G401 (cell line): ENCODE measurements around the gene TCERG1L. TPM values are rescaled to one million over a fixed set of nuclear protein-coding genes. Genes with fewer than 3 reads are reported as not detected.
A peak's percentile ranks its signal among the peaks of the same experiment; 100 is the strongest.
"Not testable (repeated sequence)": the region's sequence is repeated elsewhere in the genome, so short reads cannot be mapped to it uniquely, and the experiment has no call there.

ENCODE experiments used
- DNase-seq: peaks from one replicate; pipeline ENCODE4 v3.0.0-alpha.2; 2015; ENCODE audit warnings: low spot score
- in situ Hi-C: cut with HindIII; loops from 2 replicates; pipeline ENCODE4 v1.10.0; 2016; ENCODE audit warnings: low sequenced_read_pairs, mixed read lengths
- total RNA-seq: library from RNA; depleted of rRNA; stranded (reverse); fragments of >200 nt; shearing (Covaris generic); gene quantifications from 2 replicates; pipeline ENCODE4 v1.2.3, GENCODE V29; 2014

The TCERG1L gene
- total RNA-seq, 1 experiment from 2014 or later, result not detected

DNA sequence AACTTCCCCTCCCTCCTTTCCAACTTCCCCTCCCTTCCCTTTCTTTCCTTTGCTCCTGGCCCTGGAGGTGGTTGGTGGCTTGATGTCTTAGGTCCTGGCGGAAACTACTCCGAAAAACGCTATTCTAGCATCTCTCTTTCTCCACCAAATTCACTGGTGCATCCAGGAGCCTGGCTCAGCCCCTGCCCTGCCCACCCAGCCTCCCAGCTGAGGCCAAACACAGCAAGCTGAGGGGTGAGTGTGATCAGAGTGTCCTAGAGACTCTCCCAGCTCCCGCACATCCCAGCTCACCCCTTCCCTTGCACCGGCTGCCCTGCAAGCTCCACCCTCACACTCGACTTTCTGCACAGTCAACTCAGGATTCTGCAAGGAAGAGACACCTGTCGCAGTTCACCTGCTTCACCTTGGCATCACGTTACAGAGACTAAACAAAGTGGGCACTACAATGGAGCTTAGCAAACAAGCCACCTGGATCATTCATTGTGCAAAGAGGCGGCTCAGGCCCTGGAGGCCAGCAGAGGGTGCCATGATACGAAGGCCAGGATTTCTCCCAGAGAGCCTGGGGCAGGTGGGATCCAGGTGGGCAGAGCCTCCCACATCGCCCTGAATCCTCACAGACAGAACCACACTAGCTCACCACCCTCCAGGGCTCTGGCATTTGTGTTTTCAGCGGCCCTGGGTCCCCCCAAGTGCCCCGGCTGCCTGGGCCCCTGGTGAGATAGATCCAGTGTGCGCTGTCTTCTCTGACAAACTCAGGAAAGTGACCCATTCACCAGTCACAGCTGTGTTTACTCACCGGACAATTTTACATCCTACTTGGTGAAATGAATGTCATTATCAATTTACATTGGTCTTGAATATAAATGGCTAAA lies 169.6 kb downstream of the TCERG1L start:
- no peak for DNase-seq
- in situ Hi-C loops, result no loop called here

DNA sequence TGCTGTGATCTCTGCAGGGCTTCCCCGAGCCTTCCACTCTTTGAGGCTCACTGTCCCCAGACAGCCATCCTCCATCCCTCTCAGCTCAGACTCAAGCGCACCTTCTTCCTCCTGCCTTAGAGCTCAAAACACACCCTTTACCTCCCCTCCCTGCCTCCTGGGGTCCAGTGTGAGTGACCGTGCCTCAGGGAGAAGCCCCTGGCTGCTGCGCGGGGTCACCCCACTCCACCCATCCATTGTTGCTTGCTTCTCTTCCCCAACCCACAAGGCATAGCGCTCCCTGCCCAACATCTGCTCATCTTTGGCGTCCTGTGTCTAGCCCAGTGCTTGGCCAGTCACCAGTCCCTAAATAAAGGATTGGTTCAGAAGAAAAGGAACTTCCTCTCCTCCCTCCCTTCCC lies 170.3 kb downstream of the TCERG1L start:
- DNase-seq, result no peak

DNA sequence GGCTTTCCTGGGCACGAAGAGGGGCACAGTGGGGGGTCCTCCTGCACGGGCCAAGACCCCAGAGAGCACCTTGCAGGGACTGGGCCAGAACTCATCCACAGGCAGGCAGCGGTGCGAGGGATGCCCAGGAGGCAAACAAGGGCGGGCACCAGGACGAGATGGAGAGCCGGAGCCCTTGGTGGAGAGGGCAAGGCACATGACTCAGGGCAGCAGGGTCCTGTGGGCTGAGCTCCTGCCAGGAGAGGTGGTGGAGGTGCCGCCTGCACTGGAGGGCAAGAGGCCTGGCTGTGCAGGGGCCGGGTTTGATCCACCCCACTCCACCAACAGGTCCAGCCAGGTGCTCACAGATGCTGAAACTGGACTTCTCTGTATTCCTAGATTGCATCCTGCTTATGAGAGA lies 170.9 kb downstream of the TCERG1L start:
- in situ Hi-C loops, result no loop called here
- no peak for DNase-seq

More for the DNA sequence above, 170.3 kb downstream of the TCERG1L start:
- in situ Hi-C loops, result no loop called here

GRCh38 chr10:131137223-131137622 lies 174.3 kb downstream of the TCERG1L start:
- DNase-seq, result no peak
- in situ Hi-C loops, result no loop called here

- in situ Hi-C loops, DNase-seq: not testable (repeated sequence)
Observed at GRCh38 chr10:131136336-131136735, 175.2 kb downstream of the TCERG1L start.

- DNase-seq, result no peak
- in situ Hi-C loops, result no loop called here
Observed at GRCh38 chr10:131135716-131136115, 175.8 kb downstream of the TCERG1L start.

DNA sequence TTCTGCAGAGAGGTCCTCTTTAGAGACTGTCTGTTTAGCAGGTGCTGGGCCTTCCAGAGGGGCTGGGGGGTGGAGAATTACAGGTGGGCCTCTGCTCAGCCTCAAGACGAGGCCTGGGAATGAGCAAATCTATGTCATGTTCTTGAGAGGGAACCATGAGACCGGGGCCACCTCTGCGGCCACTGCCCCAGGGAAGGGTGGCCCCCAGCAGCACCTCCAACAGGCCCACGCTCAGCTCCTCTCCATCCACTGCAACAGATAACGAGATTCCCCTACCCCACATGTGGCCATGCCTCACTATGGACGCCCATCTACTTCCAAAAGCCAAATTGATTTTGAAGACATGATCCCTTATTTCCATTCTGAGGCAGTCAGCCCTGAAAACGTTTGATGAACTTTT lies 176.9 kb downstream of the TCERG1L start:
- in situ Hi-C loops, result no loop called here
- DNase-seq, result no peak

DNA sequence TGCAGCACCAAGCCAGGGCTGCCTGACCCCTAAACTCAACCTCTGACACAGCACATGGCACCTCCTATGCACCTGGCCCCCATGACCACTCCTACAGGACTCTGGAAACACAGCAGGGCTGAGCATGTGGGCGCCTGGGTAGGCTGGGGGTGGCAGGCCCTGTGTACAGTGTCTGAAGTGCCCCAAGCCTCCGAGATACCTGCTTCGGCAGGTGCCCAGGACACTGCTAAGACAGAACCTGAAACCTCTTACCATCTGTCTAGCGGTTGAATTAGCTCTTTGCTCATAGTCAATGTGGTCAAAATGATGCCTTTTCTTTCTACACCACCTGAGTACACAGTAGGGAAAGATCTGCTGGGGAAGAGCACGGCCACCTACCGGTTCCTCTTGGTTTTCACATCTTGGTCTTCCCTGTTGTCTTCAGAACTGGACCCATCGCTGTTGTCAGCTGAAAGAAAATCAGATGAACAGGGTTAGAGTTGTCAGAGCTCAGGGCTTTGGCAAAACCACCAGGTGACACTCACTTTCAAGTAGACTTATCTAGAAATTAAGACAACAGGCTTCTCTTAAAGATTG lies 177.4 kb downstream of the TCERG1L start:
- no peak for DNase-seq
- in situ Hi-C loops, result no loop called here

DNA sequence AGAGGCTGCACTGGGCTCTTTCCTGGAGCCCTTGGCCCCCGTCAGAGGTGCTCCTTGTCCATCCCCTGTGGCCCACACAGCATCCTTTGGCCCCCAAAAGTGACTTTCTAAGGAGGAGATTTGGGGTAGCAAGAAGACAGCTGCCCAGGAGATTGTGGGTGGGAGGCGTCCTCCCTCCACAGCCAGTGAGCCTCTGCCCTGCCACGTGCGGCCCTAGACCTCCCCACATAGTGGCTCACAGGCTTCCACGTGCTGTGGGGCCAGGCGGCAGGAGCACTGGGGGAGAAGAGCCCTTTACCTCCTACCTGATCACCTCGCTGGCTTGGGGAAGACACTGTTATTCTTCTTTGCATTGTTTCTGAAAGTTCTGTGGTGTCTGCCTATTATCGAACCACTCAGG lies 178.8 kb downstream of the TCERG1L start:
- no peak for DNase-seq
- in situ Hi-C loops, result no loop called here

DNA sequence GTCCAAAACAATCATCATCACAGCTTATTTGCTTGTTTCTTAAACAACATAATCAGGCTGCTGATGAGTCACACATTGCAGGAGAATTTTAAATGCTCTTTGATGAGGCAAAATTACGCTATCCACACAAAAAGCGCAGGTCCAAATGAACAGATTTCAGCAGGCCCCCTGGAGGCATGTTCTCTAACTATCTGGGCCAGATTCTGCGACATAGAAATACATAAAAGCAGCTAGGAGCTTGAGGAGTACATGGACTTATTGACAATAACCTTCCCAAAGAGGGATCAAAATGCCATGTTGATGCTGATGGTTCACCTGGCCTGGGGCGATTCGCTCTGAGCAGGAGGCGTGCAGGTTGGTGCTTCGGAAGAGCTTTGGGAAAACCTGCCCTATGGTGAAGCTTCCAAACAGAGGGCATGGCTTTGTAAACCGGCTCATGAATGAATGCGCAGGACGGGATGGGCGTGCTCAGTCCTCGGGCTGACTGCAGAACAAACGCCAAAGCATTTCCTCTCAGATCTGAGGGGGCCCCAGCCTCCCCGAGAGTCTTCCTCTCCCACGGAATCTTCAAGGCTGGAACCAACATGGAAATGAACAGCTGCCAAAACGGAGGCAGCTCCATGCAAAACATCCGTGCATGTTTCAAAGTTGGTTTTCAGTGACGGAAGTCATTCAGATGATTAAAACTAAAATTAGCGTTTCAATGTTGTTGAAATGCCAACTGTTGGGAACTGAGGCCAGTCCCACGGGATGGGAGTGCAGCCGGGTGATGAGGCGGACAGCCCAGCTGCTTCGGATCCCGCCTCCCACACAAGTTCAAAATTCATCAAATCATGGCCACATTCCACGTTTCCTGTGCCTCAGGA lies 179.6 kb downstream of the TCERG1L start:
- DNase-seq, result peak; percentile 73
- in situ Hi-C loops, result no loop called here

DNA sequence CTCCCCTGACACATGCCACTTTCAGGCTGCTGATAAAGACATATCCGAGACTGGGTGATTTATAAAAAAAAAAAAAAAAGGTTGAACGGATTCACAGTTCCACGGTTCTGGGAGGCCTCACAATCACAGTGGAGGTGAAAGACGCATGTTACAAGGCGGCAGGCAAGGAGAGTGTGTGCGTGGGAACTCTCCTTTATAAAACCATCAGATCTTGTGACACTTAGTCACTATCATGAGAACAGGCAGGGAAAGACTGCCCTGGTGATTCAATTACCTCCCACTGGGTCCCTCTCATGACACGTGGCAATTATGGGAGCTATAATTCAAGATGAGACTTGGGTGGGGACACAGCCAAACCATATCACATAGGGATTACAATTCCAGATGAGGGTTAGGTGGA lies 181.5 kb downstream of the TCERG1L start:
- no peak for DNase-seq
- in situ Hi-C loops, result no loop called here

- in situ Hi-C loops, result no loop called here
- no peak for DNase-seq
Observed at GRCh38 chr10:131129544-131129943, 182.0 kb downstream of the TCERG1L start.

DNA sequence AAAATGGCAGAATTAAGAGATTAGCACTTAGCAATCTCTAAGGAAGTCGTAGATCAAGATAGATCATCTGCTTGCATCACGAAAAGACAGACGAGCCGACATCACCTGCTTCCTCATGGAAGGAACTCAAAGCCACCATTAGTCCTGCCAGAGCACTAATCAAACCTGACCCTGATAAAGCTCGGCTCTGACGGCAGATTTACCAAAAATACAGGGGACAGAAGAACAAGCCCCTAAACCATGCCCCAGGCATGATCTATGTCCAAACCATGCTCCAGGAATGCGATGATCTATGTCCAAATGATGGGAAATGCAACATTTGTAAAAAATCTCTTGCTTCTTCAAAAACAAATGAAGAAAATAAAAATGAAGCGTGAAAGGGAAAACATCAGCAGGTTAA lies 182.8 kb downstream of the TCERG1L start:
- in situ Hi-C loops, result no loop called here
- DNase-seq, result no peak

DNA sequence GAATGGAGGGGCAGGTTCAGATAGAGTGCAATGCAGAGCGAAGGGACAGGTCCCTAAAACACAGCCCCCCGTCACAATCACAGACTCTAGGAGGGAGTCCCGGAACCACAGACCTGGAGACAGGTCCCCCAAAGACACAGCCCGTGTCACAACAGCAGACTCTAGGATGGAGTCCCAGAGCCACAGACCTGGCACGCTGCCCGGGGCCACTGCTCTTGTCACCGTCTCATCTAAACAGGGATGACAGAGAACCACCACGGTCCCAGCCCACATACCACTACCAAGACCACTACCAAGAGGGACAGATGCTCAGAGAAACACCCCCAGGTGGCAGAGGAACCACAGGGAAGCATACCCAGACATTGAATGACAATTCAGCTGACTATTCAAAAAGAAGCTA lies 183.9 kb downstream of the TCERG1L start:
- in situ Hi-C loops, result no loop called here
- DNase-seq, result no peak

DNA sequence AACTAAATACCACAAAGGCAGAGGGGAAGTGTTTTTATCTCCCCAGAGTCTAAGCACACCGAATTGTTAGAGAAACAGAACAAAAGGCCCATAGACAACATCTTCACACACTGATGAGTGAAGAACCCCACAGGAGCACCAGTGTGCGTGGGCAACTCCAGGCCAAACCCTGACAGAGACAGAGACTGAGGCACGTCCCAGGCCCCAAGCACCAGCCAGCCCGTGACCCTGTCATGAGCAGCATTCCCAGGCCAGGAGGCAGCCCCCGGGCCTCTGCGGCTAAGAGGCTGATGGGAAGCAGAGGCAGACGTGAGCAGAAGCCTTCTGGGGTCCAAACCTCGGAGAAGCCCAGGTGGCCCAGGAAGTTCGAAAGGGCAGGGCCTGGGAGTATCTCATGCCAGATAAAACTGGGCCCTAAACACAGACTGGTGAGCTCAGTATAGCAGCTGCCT lies 184.4 kb downstream of the TCERG1L start:
- in situ Hi-C loops, result no loop called here

GRCh38 chr10:131126321-131127137 lies 185.0 kb downstream of the TCERG1L start:
- DNase-seq, result peak; percentile 86
- in situ Hi-C loops, result no loop called here

More for the DNA sequence above, 184.4 kb downstream of the TCERG1L start:
- DNase-seq, result no peak

DNA sequence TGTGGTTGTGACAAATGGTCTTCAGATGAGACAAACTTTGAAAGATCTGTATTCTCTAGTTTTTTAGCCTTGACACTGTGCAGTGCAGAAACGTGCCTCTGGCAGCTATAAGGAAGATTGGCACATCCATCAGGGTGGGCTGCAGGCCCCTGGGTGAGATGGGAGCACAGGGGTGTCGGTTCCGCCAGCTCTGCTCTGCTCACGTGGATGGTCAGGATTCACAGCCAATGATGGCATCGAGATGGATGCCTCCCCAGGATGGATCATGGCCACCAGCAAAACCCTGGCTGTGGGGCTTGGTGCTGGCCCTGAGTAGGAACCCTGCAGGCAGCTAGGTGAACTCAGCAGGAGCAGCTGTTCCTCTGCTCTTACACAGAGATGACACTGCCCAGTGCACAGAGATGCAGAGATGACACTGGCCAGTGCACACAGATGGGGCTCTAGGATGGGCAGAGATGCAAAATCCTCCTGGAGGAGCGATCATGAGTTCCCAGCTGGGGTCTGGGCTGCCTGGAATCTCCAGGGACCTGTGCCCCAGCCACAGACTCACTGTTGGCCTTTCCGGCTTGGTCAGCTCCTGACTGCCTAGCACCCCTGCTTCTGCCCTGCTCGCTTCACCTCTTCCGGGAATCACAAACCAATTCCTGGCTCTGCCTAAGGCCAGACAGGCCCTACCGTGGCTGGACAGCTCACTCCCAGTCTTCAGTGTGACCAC lies 185.9 kb downstream of the TCERG1L start:
- no peak for DNase-seq
- in situ Hi-C loops, result no loop called here

GRCh38 chr10:131124945-131125344 lies 186.6 kb downstream of the TCERG1L start:
- DNase-seq, result no peak
- in situ Hi-C loops, result no loop called here
